Suprapubic skin (tissue), 3 donors: ENCODE measurements around the gene LRRC28.

Experiments
- CTCF ChIP-seq, 2 donors: fragments of 200-600 bp in 1 of 2; fragments of 450-650 bp in 1 of 2; sonication (generic) in 1 of 2; IDR thresholded peaks; one replicate each; pipeline ENCODE4 v1.5.1; 2016 to 2019; ENCODE audit warnings: antibody characterized with exemption in 2 of 2, mild to moderate bottlenecking in 1 of 2, moderate library complexity in 1 of 2
- EP300 ChIP-seq: sonication (generic); formaldehyde crosslinking; IDR thresholded peaks from one replicate; pipeline ENCODE4 v1.6.1; 2017; ENCODE audit warnings: antibody characterized with exemption
- POLR2A ChIP-seq, 2 donors: fragments of 450-650 bp; IDR thresholded peaks; one replicate each; pipeline ENCODE4 v1.6.1; 2017; ENCODE audit warnings: antibody characterized with exemption in 2 of 2, mild to moderate bottlenecking in 2 of 2, moderate library complexity in 2 of 2

- no peak for TF ChIP-seq CTCF (IDR thresholded peaks at IDR 0.05)
- TF ChIP-seq POLR2A (IDR thresholded peaks at IDR 0.05) = no peak
- TF ChIP-seq EP300 = no peak
Measured at GRCh38 chr15:99336794-99337193, 85.5 kb downstream of the LRRC28 start.
